ENCODE data around the gene GLG1. TPM values are rescaled to one million over a fixed set of nuclear protein-coding genes. Genes with fewer than 3 reads are reported as not detected.
"Not testable (repeated sequence)": the region's sequence is repeated elsewhere in the genome, so short reads cannot be mapped to it uniquely, and the experiment has no call there.

The GLG1 gene
- total RNA-seq, 2 donors from 2014 or later, result 96.9 to 98.3 TPM

GRCh38 chr16:74534650-74535049, 72.3 kb downstream of the GLG1 start:
- H3K9me3 ChIP-seq; H3K4me3 ChIP-seq; H3K9ac ChIP-seq (ENCODE audit: low read depth in 2 of 2, low read length in 2 of 2); H3K27ac ChIP-seq; H3K4me1 ChIP-seq; H3K27me3 ChIP-seq; DNase-seq; H3K36me3 ChIP-seq; intact Hi-C loops (cut with DNase I): not testable (repeated sequence)

- no peak for DNase-seq
- Histone ChIP-seq H3K9me3 (no peaks in the 10 kb centered on the region), H3K36me3 (no peaks in the 10 kb centered on the region), H3K4me1 (no peaks in the 10 kb centered on the region), H3K9ac (ENCODE audit: low read depth in 2 of 2, low read length in 2 of 2) (no peak overlapping the region), H3K4me3 (no peak overlapping the region), H3K27ac (no peak overlapping the region), H3K27me3 (no peaks in the 10 kb centered on the region)
- TF ChIP-seq CTCF (IDR thresholded peaks at IDR 0.05), result no peak
- intact Hi-C loops (cut with DNase I), result no loop called here
These were observed 82.0 kb downstream of the GLG1 start for GRCh38 chr16:74524926-74525325.

- H3K9me3 ChIP-seq, result no peaks in the 10 kb centered on the region
- no peaks in the 10 kb centered on the region for H3K4me1 ChIP-seq
- no peak overlapping the region for H3K4me3 ChIP-seq
- intact Hi-C loops (cut with DNase I), result no loop called here
- no peak overlapping the region for H3K9ac ChIP-seq (ENCODE audit: low read depth in 2 of 2, low read length in 2 of 2)
- no peaks in the 10 kb centered on the region for H3K27me3 ChIP-seq
- TF ChIP-seq CTCF (IDR thresholded peaks at IDR 0.05), result no peak
- DNase-seq, result no peak
- no peak overlapping the region for H3K27ac ChIP-seq
- H3K36me3 ChIP-seq, result no peaks in the 10 kb centered on the region
These were observed 82.8 kb downstream of the GLG1 start for GRCh38 chr16:74524117-74524516.

GRCh38 chr16:74523706-74524105, 83.2 kb downstream of the GLG1 start:
- H3K4me1 ChIP-seq; H3K27me3 ChIP-seq; H3K36me3 ChIP-seq; H3K4me3 ChIP-seq; H3K27ac ChIP-seq; H3K9ac ChIP-seq (ENCODE audit: low read depth in 2 of 2, low read length in 2 of 2); H3K9me3 ChIP-seq; DNase-seq; intact Hi-C loops (cut with DNase I): not testable (repeated sequence)

- H3K36me3 ChIP-seq, result no peaks in the 10 kb centered on the region
- no peak overlapping the region for H3K9ac ChIP-seq (ENCODE audit: low read depth in 2 of 2, low read length in 2 of 2)
- H3K9me3 ChIP-seq, result no peaks in the 10 kb centered on the region
- no peak for DNase-seq
- H3K4me1 ChIP-seq, result no peaks in the 10 kb centered on the region
- no peak for TF ChIP-seq CTCF (IDR thresholded peaks at IDR 0.05)
- intact Hi-C loops (cut with DNase I), result no loop called here
- no peaks in the 10 kb centered on the region for H3K27me3 ChIP-seq
- H3K27ac ChIP-seq, result no peak overlapping the region
- no peak overlapping the region for H3K4me3 ChIP-seq
These were observed 84.8 kb downstream of the GLG1 start for GRCh38 chr16:74522160-74522559.

GRCh38 chr16:74521691-74522090, 85.2 kb downstream of the GLG1 start:
- no peak for TF ChIP-seq CTCF (IDR thresholded peaks at IDR 0.05)
- no peak overlapping the region for H3K9ac ChIP-seq (ENCODE audit: low read depth in 2 of 2, low read length in 2 of 2)

GRCh38 chr16:74518934-74519333, 88.0 kb downstream of the GLG1 start:
- H3K27me3 ChIP-seq; H3K9me3 ChIP-seq; H3K9ac ChIP-seq (ENCODE audit: low read depth in 2 of 2, low read length in 2 of 2); intact Hi-C loops (cut with DNase I); H3K4me3 ChIP-seq; DNase-seq; H3K36me3 ChIP-seq; H3K4me1 ChIP-seq; H3K27ac ChIP-seq: not testable (repeated sequence)

More at GRCh38 chr16:74521691-74522090, 85.2 kb downstream of the GLG1 start:
- Histone ChIP-seq H3K36me3 (no peaks in the 10 kb centered on the region), H3K9me3 (no peaks in the 10 kb centered on the region), H3K4me1 (no peaks in the 10 kb centered on the region), H3K27me3 (no peaks in the 10 kb centered on the region), H3K27ac (no peak overlapping the region), H3K4me3 (no peak overlapping the region)
- intact Hi-C loops (cut with DNase I), result no loop called here
- no peak for DNase-seq
